ENCODE measurements around the gene CPNE7.
A peak's percentile ranks its signal among the peaks of the same experiment; 100 is the strongest.

CPNE7 gene

GRCh38 chr16:89641458-89642119 lies 66.0 kb downstream of the CPNE7 start:
- ChIA-PET CTCF (interaction anchor here (0.6 to 2.1 kb wide), 21 partner anchors 9 to 384 kb away, joined by 3 to 20 read pairs (median 4); no protein-coding TSS in a partner anchor), POLR2A (interaction anchor here (1.1 to 1.6 kb wide), 2 partner anchors 76 to 77 kb away, joined by 3 to 8 read pairs; no protein-coding TSS in a partner anchor)
- H3K9me3 ChIP-seq (ENCODE audit: control insufficient read depth, insufficient read depth, low read depth, low read length), result no peaks in the 10 kb centered on the region
- peaks cover 0 to 18% of the 10 kb centered on the region in 2 experiments; a peak in 2 of 3 replicates for H3K36me3 ChIP-seq (ENCODE audit: control insufficient read depth in 2 of 2, insufficient read depth in 1 of 2, low read length in 2 of 2)
- TF ChIP-seq ZNF350 (tag by site-specific recombination; IDR thresholded peaks at IDR 0.05) (no peak), ZNF23 (tag by site-specific recombination; IDR thresholded peaks at IDR 0.05; ENCODE audit: borderline replicate concordance) (no peak), ZNF558 (tag by site-specific recombination; IDR thresholded peaks at IDR 0.05) (no peak), ZBTB11 (tag by site-specific recombination; conservative IDR thresholded peaks at IDR 0.05; ENCODE audit: low read depth) (0 out of 2 replicates have a peak, but pooled peaks have one; percentile 3), ZNF473 (tag by site-specific recombination; IDR thresholded peaks at IDR 0.05) (no peak)
- no peak overlapping the region for H3K27ac ChIP-seq (ENCODE audit: extremely low read depth, low read depth, low read length)
- H3K4me3 ChIP-seq (ENCODE audit: low read depth, low read length), result no peak overlapping the region
- H3K4me1 ChIP-seq (ENCODE audit: control insufficient read depth, insufficient read depth, low read length), result no peaks in the 10 kb centered on the region

DNA sequence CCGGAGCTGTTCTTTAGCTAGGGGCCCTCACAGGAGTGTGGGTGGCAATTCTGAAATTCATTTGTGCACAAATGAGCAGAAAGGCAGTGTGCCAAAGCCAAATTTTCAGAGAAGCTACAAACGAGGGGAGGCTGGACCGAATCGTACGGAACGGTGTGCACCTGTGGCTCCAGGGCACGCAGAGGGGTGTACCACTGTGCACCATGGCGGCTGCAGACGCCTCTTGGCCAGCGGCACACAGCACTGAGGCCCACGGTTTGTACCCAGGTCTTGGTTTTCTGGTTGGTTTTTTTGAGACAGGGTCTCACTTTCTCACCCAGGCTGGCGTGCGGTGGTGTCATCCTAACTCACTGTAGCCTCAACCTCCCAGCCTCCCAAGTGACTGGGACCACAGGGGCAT lies 67.0 kb downstream of the CPNE7 start:
- CTCF ChIA-PET, result interaction anchor here (0.6 to 2.1 kb wide), 5 partner anchors 13 to 76 kb away, joined by 3 to 20 read pairs (median 5); no protein-coding TSS in a partner anchor
- Histone ChIP-seq H3K4me3 (ENCODE audit: low read depth, low read length) (no peak overlapping the region), H3K4me1 (ENCODE audit: control insufficient read depth, insufficient read depth, low read length) (no peaks in the 10 kb centered on the region), H3K36me3 (ENCODE audit: control insufficient read depth in 2 of 2, insufficient read depth in 1 of 2, low read length in 2 of 2) (peaks cover 0 to 27% of the 10 kb centered on the region in 2 experiments; a peak in 2 of 3 replicates), H3K27ac (ENCODE audit: extremely low read depth, low read depth, low read length) (no peak overlapping the region), H3K9me3 (ENCODE audit: control insufficient read depth, insufficient read depth, low read depth, low read length) (no peaks in the 10 kb centered on the region)
- POLR2A ChIA-PET, result interaction anchor here (0.6 to 1.6 kb wide), 3 partner anchors 77 to 140 kb away, joined by 3 to 8 read pairs (median 3); no protein-coding TSS in a partner anchor
- TF ChIP-seq HOXC10 (CRISPR knock-in tag; IDR thresholded peaks at IDR 0.05), result no peak
- no peak for TF ChIP-seq ZBTB10 (tag by site-specific recombination; IDR thresholded peaks at IDR 0.05)
- TF ChIP-seq ZNF626 (tag by site-specific recombination; IDR thresholded peaks at IDR 0.05), result no peak
- TF ChIP-seq ZFP69B (tag by site-specific recombination; IDR thresholded peaks at IDR 0.05), result no peak
- TF ChIP-seq, protein P1, sequence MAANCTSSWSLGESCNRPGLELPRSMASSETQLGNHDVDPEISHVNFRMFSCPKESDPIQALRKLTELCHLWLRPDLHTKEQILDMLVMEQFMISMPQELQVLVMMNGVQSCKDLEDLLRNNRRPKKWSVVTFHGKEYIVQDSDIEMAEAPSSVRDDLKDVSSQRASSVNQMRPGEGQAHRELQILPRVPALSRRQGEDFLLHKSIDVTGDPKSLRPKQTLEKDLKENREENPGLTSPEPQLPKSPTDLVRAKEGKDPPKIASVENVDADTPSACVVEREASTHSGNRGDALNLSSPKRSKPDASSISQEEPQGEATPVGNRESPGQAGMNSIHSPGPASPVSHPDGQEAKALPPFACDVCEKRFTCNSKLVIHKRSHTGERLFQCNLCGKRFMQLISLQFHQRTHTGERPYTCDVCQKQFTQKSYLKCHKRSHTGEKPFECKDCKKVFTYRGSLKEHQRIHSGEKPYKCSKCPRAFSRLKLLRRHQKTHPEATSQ (tag by site-specific recombination; IDR thresholded peaks at IDR 0.05), result no peak
- no peak for TF ChIP-seq ZNF19 (tag by site-specific recombination; IDR thresholded peaks at IDR 0.05; ENCODE audit: low read depth)
- TF ChIP-seq, protein P2, sequence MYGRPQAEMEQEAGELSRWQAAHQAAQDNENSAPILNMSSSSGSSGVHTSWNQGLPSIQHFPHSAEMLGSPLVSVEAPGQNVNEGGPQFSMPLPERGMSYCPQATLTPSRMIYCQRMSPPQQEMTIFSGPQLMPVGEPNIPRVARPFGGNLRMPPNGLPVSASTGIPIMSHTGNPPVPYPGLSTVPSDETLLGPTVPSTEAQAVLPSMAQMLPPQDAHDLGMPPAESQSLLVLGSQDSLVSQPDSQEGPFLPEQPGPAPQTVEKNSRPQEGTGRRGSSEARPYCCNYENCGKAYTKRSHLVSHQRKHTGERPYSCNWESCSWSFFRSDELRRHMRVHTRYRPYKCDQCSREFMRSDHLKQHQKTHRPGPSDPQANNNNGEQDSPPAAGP (tag by site-specific recombination; IDR thresholded peaks at IDR 0.05), result no peak
- no peak for TF ChIP-seq ZNF701 (tag by site-specific recombination; IDR thresholded peaks at IDR 0.05)
- TF ChIP-seq, protein P3, sequence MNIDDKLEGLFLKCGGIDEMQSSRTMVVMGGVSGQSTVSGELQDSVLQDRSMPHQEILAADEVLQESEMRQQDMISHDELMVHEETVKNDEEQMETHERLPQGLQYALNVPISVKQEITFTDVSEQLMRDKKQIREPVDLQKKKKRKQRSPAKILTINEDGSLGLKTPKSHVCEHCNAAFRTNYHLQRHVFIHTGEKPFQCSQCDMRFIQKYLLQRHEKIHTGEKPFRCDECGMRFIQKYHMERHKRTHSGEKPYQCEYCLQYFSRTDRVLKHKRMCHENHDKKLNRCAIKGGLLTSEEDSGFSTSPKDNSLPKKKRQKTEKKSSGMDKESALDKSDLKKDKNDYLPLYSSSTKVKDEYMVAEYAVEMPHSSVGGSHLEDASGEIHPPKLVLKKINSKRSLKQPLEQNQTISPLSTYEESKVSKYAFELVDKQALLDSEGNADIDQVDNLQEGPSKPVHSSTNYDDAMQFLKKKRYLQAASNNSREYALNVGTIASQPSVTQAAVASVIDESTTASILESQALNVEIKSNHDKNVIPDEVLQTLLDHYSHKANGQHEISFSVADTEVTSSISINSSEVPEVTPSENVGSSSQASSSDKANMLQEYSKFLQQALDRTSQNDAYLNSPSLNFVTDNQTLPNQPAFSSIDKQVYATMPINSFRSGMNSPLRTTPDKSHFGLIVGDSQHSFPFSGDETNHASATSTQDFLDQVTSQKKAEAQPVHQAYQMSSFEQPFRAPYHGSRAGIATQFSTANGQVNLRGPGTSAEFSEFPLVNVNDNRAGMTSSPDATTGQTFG (tag by site-specific recombination; IDR thresholded peaks at IDR 0.05; ENCODE audit: borderline replicate concordance), result no peak
- TF ChIP-seq OVOL3 (tag by site-specific recombination; IDR thresholded peaks at IDR 0.05), result no peak
- TF ChIP-seq ZNF76 (tag by site-specific recombination; IDR thresholded peaks at IDR 0.05; ENCODE audit: borderline replicate concordance, low read depth), result no peak
- TF ChIP-seq ZNF266 (tag by site-specific recombination; IDR thresholded peaks at IDR 0.05; ENCODE audit: low read depth), result no peak
- TF ChIP-seq ZNF707 (tag by site-specific recombination; IDR thresholded peaks at IDR 0.05), result no peak
- TF ChIP-seq ZNF211 (tag by site-specific recombination; IDR thresholded peaks at IDR 0.05; ENCODE audit: low read depth), result no peak
- TF ChIP-seq ZFP37 (tag by site-specific recombination; IDR thresholded peaks at IDR 0.05), result no peak
- TF ChIP-seq ZFHX2 (tag by site-specific recombination; conservative IDR thresholded peaks at IDR 0.05), result no peak
- TF ChIP-seq ZNF292 (tag by site-specific recombination; IDR thresholded peaks at IDR 0.05; ENCODE audit: borderline replicate concordance, low read depth), result no peak
- TF ChIP-seq ZNF112 (tag by site-specific recombination; IDR thresholded peaks at IDR 0.05), result no peak

All from HEK293 (cell line).